HG03565 (cell line): Measurements from ENCODE around the gene LUZP2.

ENCODE experiments used
- ATAC-seq: cut with Tn5 transposase; IDR thresholded peaks from one replicate; pipeline ENCODE4 v1.9.1; 2021; ENCODE audit warnings: mild to moderate bottlenecking, moderate library complexity; ENCODE audit not compliant: unreplicated experiment

The LUZP2 gene

DNA sequence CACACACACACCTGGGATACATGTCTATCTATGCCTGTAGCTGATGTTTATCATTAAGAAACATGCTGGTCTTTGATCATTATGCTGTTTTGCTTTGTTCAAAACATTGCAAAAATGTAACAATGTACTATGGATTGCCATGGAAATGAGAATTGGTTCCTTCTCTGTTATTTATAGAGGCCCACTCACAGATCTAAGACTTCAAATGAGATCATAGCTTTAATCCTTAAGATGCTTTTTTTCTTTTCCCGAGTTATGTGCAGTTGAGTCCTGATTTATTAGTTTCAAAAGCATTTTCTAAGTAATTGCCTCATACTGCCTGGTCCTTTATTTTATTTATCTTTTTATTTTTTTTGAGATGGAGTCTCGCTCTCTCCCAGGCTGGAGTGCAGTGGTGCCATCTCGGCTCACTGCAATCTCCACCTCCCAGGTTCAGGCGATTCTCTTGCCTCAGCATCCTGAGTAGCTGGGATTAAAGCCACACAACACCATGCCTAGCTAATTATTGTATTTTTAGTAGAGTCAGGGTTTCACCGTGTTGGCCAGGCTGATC lies 131.4 kb downstream of the LUZP2 start:
- no peak for ATAC-seq

GRCh38 chr11:24634606-24635160 lies 137.8 kb downstream of the LUZP2 start:
- no peak for ATAC-seq

DNA sequence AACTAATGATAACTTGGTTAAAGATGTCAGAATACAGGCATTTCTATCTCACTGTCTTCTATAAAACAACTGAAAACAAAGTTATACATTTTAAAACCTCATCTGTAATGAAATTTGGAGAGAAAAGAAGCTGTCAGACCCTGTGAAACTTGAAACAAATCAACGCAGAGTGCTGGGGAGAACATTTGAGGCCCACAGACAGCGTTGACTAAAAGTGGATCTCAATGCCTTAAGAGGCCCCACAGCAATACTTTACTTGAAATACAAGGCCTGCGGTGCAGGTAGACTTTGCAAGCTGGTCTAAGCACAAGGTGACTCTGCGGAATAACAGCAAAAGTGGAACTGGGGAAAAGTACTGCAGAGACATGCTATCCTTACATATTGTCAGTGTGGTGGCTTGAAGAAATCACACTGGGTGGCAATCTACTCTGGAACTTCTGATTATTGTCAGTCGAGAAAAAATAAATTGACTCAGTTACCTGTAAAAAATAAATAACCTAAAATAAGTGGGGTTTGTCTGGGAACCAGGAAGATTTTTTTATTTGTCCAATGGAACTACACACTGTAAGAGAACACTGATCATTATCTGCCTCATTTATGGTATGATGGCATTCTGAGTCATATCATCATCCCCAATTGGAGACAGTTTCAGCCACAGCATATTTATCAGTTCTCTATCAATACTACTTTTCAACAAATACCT lies 138.9 kb downstream of the LUZP2 start:
- ATAC-seq: no peak

DNA sequence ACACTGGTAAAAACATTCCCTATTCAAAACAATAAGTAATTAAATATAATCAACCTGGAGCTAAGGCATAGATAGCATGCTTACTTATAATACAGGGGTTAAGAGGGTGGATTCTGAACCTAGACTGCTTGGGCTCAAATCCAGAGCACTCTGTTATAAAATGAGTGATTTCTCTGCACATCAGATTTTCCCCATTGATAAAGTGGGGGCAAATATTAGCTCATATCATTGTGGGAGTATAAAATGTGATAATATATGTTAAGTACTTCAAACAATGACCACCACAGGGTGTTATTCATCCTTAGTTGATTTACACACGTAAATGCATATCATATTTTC lies 139.4 kb downstream of the LUZP2 start:
- no peak for ATAC-seq

DNA sequence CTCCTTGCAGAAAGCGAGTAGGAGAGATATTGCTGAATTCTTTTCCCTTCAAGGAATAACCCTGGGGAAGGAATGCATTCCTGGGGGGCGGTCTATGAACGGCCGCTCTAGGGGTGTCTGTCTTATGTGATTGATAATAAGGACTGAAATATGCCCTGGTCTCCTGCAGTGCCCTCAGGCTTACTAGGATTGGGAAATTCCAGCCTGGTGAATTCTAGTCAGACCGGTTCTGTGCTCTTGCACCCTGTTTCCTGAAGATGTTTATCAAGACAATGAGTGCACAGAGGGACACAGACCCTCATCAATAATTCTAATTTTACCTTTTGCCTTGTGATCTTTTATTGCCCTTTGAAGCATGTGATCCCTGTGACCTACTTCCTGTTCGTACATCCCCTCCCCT lies 140.7 kb downstream of the LUZP2 start:
- ATAC-seq: no peak

DNA sequence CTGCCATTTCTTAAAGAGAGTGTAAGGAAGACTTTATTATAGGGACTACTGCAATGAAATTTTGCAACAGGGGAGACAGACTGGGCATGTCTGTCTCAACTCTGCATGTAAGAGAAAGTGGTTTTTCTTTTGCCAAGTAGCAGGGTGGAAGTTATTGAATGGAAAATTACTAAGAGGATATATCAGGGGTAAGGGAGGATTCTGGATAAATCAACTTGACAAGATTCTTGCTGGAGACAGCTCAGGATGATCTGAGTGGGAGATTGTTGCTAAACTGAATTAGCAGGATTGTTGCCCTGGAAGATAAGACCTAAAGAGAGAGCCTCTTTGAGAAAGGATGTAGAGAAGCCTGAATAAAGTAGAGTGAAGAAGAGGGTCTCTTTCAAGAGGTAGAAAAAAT lies 145.8 kb downstream of the LUZP2 start:
- ATAC-seq: no peak

GRCh38 chr11:24645563-24645962 lies 148.7 kb downstream of the LUZP2 start:
- no peak for ATAC-seq

DNA sequence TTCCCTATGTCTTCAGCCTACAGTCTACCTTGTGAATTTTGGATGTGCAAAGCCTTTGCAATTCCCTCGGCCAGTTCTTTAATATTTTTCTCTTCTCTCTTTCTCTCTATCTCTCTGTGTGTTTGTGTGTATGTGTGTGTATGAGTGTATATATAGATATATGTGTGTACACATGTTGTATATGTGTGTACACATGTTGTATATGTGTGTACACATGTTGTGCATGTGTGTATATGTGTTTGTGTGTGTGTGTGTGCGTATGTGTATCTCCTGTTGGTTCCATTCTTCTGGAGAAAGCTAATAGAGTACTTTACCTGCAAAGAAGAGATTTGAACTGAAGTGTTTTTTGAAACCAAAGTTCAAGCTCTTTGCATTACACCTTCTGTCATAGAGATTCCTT lies 155.0 kb downstream of the LUZP2 start:
- no peak for ATAC-seq

GRCh38 chr11:24653901-24654300 lies 157.0 kb downstream of the LUZP2 start:
- no peak for ATAC-seq

DNA sequence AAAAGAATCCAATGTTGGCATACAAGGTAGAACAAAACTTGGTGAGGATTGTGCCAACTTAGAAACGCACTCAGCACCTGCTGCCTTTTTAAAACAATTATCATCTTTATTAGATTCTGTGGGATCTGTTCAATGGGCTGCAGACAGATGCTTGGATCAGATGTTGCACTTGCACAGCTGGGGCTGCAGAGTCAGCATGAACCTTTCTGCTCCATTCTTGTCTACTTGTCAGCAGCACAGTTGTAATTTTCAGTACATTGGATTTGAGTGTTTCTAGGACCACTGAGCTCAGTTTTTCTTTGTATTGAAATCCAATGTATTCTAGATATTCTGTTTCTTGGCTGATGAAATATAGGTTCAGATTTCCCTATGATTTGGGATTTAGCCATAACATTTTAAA lies 164.5 kb downstream of the LUZP2 start:
- ATAC-seq: no peak

- ATAC-seq: no peak
These were observed 167.5 kb downstream of the LUZP2 start for GRCh38 chr11:24664399-24664798.

- ATAC-seq: no peak
These were observed 170.6 kb downstream of the LUZP2 start for GRCh38 chr11:24667353-24667968.

GRCh38 chr11:24678703-24679348 lies 182.0 kb downstream of the LUZP2 start:
- no peak for ATAC-seq

DNA sequence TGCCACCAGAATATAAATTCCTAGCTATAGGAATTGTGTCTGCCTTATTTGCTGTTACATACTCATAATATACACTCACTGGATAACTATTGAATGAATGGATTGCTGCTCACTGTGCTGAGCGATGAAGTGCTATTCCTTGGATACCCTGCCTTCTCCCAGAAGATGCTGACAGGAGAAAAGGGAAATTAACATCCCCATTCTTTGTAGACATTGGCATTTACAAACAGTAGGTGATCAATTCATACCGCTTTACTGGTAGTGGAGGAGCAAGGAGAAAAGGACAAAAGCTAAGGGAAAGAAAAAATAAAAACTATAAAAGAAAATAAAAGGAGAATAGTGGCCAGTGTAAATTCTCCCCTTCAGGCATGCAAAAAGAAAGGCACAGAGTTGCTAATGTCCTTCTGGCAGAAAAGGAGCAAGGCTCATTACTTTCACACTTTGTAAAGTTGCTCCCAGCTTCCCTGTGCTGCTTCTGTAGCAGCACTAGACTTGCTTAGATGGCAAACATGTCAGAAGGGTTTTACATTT lies 183.0 kb downstream of the LUZP2 start:
- ATAC-seq: no peak

DNA sequence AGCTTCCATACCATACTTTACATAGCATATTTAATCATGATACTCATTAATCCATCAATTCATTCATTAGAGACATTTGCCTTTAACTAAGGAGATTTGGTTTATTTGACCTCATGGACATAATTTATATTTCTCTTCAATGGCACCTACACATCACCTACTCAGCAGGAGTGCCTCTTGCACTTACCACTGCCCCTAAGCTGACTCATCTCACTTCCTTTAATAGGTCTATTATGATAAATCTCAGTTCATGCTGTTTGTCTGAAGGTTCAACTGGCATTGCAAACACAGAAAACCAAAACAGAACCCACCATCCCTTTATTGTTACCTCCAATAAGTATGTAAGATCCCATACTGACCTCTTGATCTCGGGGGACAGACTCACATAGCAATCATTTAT lies 186.7 kb downstream of the LUZP2 start:
- no peak for ATAC-seq

- ATAC-seq: no peak
These were observed 189.0 kb downstream of the LUZP2 start for GRCh38 chr11:24685821-24686220.

DNA sequence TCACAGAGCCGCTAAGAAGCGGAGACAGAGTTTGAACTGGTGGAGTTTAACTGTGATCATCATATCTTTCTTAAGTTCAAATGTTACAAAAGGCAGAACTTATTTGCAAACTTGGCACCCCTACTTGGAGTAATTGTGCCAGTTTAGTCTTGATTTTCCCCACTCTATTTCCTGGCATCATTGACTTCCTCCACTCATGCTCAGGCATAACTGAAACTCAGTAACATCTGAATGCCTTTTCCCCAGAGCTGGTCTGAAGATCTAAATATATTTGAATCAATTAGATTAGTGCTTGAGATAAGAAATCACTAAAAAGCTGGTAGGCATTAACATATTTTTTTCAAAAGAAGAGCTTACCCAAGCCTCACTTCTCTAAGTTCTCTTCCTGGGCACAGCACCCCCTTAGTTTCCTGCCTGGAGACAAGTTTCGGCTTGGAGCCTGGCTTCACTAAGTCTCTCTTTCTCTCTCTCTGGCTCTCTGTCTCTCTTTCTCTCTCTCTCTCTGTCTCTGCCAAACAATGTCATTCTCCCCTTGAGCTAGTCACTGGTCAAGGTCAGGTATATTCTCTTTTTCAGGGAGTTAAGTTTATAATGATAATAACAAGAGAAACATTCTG lies 190.8 kb downstream of the LUZP2 start:
- no peak for ATAC-seq

DNA sequence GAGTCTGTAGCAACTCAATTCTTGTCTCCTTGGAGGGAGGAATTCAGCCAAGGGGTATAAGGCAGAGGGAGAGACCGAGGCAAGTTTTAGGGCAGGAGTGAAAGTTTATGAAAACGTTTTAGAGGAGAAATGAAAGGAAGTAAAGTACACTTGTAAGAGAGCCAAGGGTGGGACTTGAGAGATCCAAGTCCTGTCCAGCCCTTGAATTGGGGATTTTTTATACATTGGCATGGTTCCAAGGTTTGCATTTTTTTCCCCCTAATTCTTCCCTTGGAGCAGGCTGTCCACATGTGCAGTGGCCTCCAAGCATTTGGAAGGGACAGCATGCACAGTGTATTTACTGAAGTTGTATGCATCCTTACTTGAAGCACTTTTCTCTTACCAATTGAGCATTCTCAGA lies 192.1 kb downstream of the LUZP2 start:
- no peak for ATAC-seq

DNA sequence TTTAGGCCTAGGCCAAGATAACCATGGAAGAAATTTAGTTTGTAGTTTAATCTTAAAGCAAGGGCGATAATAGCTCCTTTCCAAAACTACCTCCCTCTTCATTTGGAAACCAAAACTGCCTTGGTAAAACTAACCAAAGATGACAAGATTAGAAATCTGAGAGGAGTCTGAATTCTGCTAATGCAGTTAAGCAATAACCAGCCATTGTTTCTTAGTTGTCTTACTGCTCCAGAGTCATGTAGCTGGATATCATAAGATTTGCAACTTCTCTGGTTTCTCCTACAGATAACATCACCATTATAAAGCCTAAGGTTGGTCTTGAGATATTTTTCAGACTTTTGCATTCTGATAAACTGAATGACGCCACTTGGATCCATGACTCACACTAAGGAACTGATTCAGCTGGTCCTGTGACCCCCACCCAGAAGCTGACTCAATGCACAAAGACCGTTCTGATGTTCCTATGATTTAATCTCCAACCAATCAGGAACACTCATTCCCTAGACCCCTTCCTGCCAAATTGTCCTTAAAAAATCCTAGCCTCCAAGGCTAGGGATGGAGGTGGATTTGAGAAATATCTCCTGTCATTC lies 200.8 kb downstream of the LUZP2 start:
- ATAC-seq: no peak

- ATAC-seq: no peak
These were observed 207.9 kb downstream of the LUZP2 start for GRCh38 chr11:24704716-24705115.

DNA sequence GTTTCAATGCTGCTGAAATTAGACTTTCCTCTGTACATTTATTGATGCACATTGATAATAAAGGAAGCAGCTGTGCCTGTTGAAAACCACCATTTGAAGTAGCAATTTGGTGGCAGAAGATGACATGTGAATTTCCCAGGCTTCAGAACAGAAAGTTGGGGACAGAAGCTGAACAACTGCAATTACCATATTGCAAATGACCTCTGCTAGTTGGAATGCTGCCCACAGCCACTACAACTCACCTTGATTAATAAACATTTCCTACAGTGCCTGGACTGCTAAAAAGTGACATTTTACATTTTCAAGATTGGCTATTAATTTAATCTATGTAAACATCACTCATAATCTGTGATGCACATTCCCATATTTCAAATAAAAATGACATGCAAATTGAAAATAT lies 208.6 kb downstream of the LUZP2 start:
- no peak for ATAC-seq
